GM12864 (cell line): ENCODE measurements around the gene DLGAP1.

Source experiments
- DNase-seq: peaks from one replicate; pipeline ENCODE4 v3.0.0-alpha.2; 2011; ENCODE audit warnings: low read depth
- H3K4me3 ChIP-seq: 2 replicates; pipeline ENCODE4 v1.5.1; 2011; ENCODE audit warnings: mild to moderate bottlenecking, low read depth, low read length, control low read depth
- CTCF ChIP-seq: IDR thresholded peaks from 2 replicates; pipeline ENCODE4 v1.5.1; 2011; ENCODE audit warnings: low read depth, mild to moderate bottlenecking, moderate library complexity, low read length, control low read depth, inconsistent platforms; ENCODE audit errors: missing control alignments

Gene DLGAP1

GRCh38 chr18:3669376-3669775, 785.7 kb downstream of the DLGAP1 start:
- TF ChIP-seq CTCF, result no peak
- no peak for DNase-seq
- H3K4me3 ChIP-seq, result no peak overlapping the region

GRCh38 chr18:3667255-3668137, 787.6 kb downstream of the DLGAP1 start:
- no peak overlapping the region for H3K4me3 ChIP-seq
- no peak for TF ChIP-seq CTCF
- no peak for DNase-seq

GRCh38 chr18:3666526-3667254, 788.4 kb downstream of the DLGAP1 start:
- DNase-seq, result no peak

GRCh38 chr18:3665780-3666525, 789.2 kb downstream of the DLGAP1 start:
- peak; percentile 89 for TF ChIP-seq CTCF
- no peak overlapping the region for H3K4me3 ChIP-seq
- peak; percentile 22 for DNase-seq

More at GRCh38 chr18:3666526-3667254, 788.4 kb downstream of the DLGAP1 start:
- H3K4me3 ChIP-seq, result no peak overlapping the region
- no peak for TF ChIP-seq CTCF

GRCh38 chr18:3665204-3665603, 789.9 kb downstream of the DLGAP1 start:
- H3K4me3 ChIP-seq, result no peak overlapping the region
- peak; percentile 0 for TF ChIP-seq CTCF
- DNase-seq, result no peak

- DNase-seq, result no peak
- H3K4me3 ChIP-seq, result no peak overlapping the region
- TF ChIP-seq CTCF, result peak; percentile 13
Measured at GRCh38 chr18:3664563-3665178, 790.4 kb downstream of the DLGAP1 start.
